Forelimb muscle (tissue), 1 donor: ENCODE results near the gene CELSR3. TPM values are rescaled to one million over a fixed set of nuclear protein-coding genes. Genes with fewer than 3 reads are reported as not detected.

Source experiments
- DNase-seq: peaks from one replicate; pipeline ENCODE4 v3.0.0-alpha.2; 2013; ENCODE audit warnings: low read depth
- polyA plus RNA-seq: library from polyadenylated mRNA; unstranded; fragments of 120-200 nt; gene quantifications from one replicate; pipeline ENCODE4 v1.2.1, GENCODE V29; 2013; ENCODE audit not compliant: insufficient read length

Gene CELSR3
- polyA plus RNA-seq, 1 donor: 0.35 TPM

GRCh38 chr3:48607519-48607918 lies 55.2 kb downstream of the CELSR3 start:
- DNase-seq: no peak

GRCh38 chr3:48601622-48601994 lies 61.1 kb downstream of the CELSR3 start:
- DNase-seq: no peak

GRCh38 chr3:48600711-48601621 lies 61.7 kb downstream of the CELSR3 start:
- DNase-seq: no peak

GRCh38 chr3:48599509-48600285 lies 63.0 kb downstream of the CELSR3 start:
- DNase-seq: no peak

GRCh38 chr3:48599077-48599501 lies 63.6 kb downstream of the CELSR3 start:
- no peak for DNase-seq

- no peak for DNase-seq
These were observed 64.2 kb downstream of the CELSR3 start for GRCh38 chr3:48598323-48599076.

- no peak for DNase-seq
These were observed 65.3 kb downstream of the CELSR3 start for GRCh38 chr3:48597408-48597800.

GRCh38 chr3:48596676-48597407 lies 65.8 kb downstream of the CELSR3 start:
- no peak for DNase-seq

GRCh38 chr3:48596157-48596556 lies 66.5 kb downstream of the CELSR3 start:
- DNase-seq: no peak

GRCh38 chr3:48595526-48596121 lies 67.1 kb downstream of the CELSR3 start:
- no peak for DNase-seq

GRCh38 chr3:48595075-48595525 lies 67.6 kb downstream of the CELSR3 start, which contains the start of gene COL7A1:
TSS of gene COL7A1 (minus strand) at chr3:48595329. CDS start at chr3:48595159, 170 bp downstream.
- no peak for DNase-seq

- no peak for DNase-seq
These were observed 68.2 kb downstream of the CELSR3 start for GRCh38 chr3:48594417-48595049.

- no peak for DNase-seq
These were observed 69.3 kb downstream of the CELSR3 start for GRCh38 chr3:48593337-48593736.

GRCh38 chr3:48592519-48593087 lies 70.1 kb downstream of the CELSR3 start:
- DNase-seq: no peak

GRCh38 chr3:48591886-48592518 lies 70.7 kb downstream of the CELSR3 start:
- no peak for DNase-seq

GRCh38 chr3:48591436-48591835 lies 71.2 kb downstream of the CELSR3 start:
- no peak for DNase-seq

GRCh38 chr3:48588230-48588629 lies 74.5 kb downstream of the CELSR3 start:
- DNase-seq: no peak

- no peak for DNase-seq
These were observed 75.0 kb downstream of the CELSR3 start for GRCh38 chr3:48587686-48588085.
